HTERT RPE-1 (cell line): ENCODE measurements around the gene JAKMIP2.
"Not testable (repeated sequence)": the region's sequence is repeated elsewhere in the genome, so short reads cannot be mapped to it uniquely, and the experiment has no call there.

ENCODE experiments used
- in situ Hi-C: fragments of 300-500 bp; cut with MboI; formaldehyde crosslinking; loops from 4 replicates; pipeline ENCODE4 v1.14.3; 2020; ENCODE audit warnings: low sequenced_read_pairs

JAKMIP2 gene

GRCh38 chr5:147782110-147783028 is at the start of gene JAKMIP2:
Gene JAKMIP2 (minus strand): TSS chr5:147782728. CDS start chr5:147671806, 110,922 bp downstream.
- in situ Hi-C loops = no loop called here

GRCh38 chr5:147831465-147831864 is 48.9 kb upstream of the JAKMIP2 start, which contains the start of gene SPINK1:
Gene SPINK1 (minus strand): TSS chr5:147831671. CDS start chr5:147831577, 94 bp downstream.
- in situ Hi-C loops = no loop called here

- in situ Hi-C loops = no loop called here
These were observed 47.5 kb upstream of the JAKMIP2 start for GRCh38 chr5:147830035-147830434.

- in situ Hi-C loops = not testable (repeated sequence)
These were observed 44.5 kb upstream of the JAKMIP2 start for GRCh38 chr5:147827017-147827416.

GRCh38 chr5:147826361-147826760 is 43.8 kb upstream of the JAKMIP2 start:
- in situ Hi-C loops = no loop called here

GRCh38 chr5:147822686-147823491 is 40.4 kb upstream of the JAKMIP2 start:
- in situ Hi-C loops = no loop called here

- in situ Hi-C loops = not testable (repeated sequence)
These were observed 39.7 kb upstream of the JAKMIP2 start for GRCh38 chr5:147822222-147822621.

- in situ Hi-C loops = no loop called here
These were observed 39.2 kb upstream of the JAKMIP2 start for GRCh38 chr5:147821766-147822165.

GRCh38 chr5:147819261-147819770 is 36.8 kb upstream of the JAKMIP2 start:
- in situ Hi-C loops = no loop called here

GRCh38 chr5:147818290-147818689 is 35.8 kb upstream of the JAKMIP2 start:
- in situ Hi-C loops = no loop called here

GRCh38 chr5:147813696-147814095 is 31.2 kb upstream of the JAKMIP2 start:
- in situ Hi-C loops = no loop called here

- in situ Hi-C loops = no loop called here
These were observed 27.5 kb upstream of the JAKMIP2 start for GRCh38 chr5:147809830-147810666.

- in situ Hi-C loops = no loop called here
These were observed 22.5 kb upstream of the JAKMIP2 start for GRCh38 chr5:147805030-147805454.

- in situ Hi-C loops = no loop called here
These were observed 21.8 kb upstream of the JAKMIP2 start for GRCh38 chr5:147804334-147804733.

GRCh38 chr5:147803926-147804325 is 21.4 kb upstream of the JAKMIP2 start:
- in situ Hi-C loops = no loop called here

- in situ Hi-C loops = not testable (repeated sequence)
These were observed 20.6 kb upstream of the JAKMIP2 start for GRCh38 chr5:147803161-147803560.

GRCh38 chr5:147801461-147801860 is 18.9 kb upstream of the JAKMIP2 start:
- in situ Hi-C loops = no loop called here

- in situ Hi-C loops = no loop called here
These were observed 18.0 kb upstream of the JAKMIP2 start for GRCh38 chr5:147800491-147800890.

GRCh38 chr5:147796556-147797308 is 14.2 kb upstream of the JAKMIP2 start:
- in situ Hi-C loops = no loop called here

- in situ Hi-C loops = no loop called here
These were observed 8.7 kb upstream of the JAKMIP2 start for GRCh38 chr5:147791181-147791580.
